HepG2 (cell line): ENCODE measurements around the gene TRMU.

Source experiments
- FOXK1 ChIP-seq: sonication (generic); formaldehyde crosslinking; IDR thresholded peaks from 2 replicates; pipeline ENCODE4 v1.4.0; 2020; ENCODE audit warnings: low read depth, missing genetic modification reagents, borderline replicate concordance
- GABPB1 ChIP-seq: IDR thresholded peaks from 2 replicates; pipeline ENCODE4 v1.6.1; 2016; ENCODE audit warnings: mild to moderate bottlenecking, missing genetic modification reagents, moderate library complexity, missing compliant biosample characterization
- NFE2L2 ChIP-seq: fragments of 150-350 bp; IDR thresholded peaks from 2 replicates; pipeline ENCODE4 v1.6.1; 2014; ENCODE audit warnings: low read length
- STAT5B ChIP-seq: sonication (generic); formaldehyde crosslinking; IDR thresholded peaks from 2 replicates; pipeline ENCODE4 v1.4.0; 2020; ENCODE audit warnings: missing genetic modification reagents
- TCF7 ChIP-seq: sonication (generic); IDR thresholded peaks from 2 replicates; pipeline ENCODE4 v1.6.1; 2016; ENCODE audit warnings: antibody characterized with exemption, low read depth
- ZNF564 ChIP-seq: sonication (generic); formaldehyde crosslinking; IDR thresholded peaks from 2 replicates; pipeline ENCODE4 v1.8.1; 2023; ENCODE audit warnings: mild to moderate bottlenecking, missing genetic modification reagents
- ZNF704 ChIP-seq: sonication (generic); formaldehyde crosslinking; IDR thresholded peaks from 2 replicates; pipeline ENCODE4 v1.8.1; 2023; ENCODE audit warnings: mild to moderate bottlenecking, inconsistent platforms, moderate library complexity, missing genetic modification reagents, borderline replicate concordance
- ZNF720 ChIP-seq: sonication (generic); formaldehyde crosslinking; IDR thresholded peaks from 2 replicates; pipeline ENCODE4 v1.4.0; 2020; ENCODE audit warnings: missing genetic modification reagents
- TF ChIP-seq, protein P1 (sequence below): sonication (generic); formaldehyde crosslinking; IDR thresholded peaks from 2 replicates; pipeline ENCODE4 v1.4.0; 2020; ENCODE audit warnings: missing genetic modification reagents

DNA sequence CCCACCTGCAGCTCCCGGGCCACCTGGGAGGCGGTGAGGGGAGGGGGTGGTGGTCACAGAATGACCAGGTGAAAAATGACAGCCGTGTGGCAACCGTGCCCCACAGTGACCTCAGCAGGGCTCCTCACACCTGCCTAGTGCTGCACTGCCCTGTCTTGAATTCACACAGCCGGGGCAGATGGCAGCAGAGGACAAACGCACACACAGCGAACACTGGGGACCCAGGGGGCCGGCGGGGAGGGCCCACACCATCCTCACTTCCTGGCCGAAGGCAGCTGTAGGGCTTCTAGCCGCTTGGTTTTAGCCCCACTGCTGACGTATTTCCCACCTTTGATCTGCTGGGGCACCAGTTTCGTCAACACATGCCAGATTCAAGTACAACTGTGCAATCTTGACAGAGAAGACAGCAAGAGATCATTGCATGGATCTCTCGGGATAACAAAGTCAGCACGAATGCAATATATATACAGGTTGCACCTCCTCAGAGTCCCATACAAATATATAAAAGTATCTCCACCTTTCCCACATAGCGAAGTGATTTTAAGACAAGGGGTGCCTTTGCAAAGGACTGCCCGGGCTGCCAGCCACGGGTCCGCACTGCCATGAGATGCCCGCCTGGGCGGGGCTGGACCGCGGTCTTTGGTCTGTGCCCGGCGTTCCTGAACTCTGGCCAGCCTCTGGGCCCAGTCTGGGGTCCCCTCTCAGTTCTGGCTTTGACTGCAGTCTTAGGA lies 26.9 kb downstream of the TRMU start:
- TF ChIP-seq TCF7: no peak
- TF ChIP-seq, protein P1, sequence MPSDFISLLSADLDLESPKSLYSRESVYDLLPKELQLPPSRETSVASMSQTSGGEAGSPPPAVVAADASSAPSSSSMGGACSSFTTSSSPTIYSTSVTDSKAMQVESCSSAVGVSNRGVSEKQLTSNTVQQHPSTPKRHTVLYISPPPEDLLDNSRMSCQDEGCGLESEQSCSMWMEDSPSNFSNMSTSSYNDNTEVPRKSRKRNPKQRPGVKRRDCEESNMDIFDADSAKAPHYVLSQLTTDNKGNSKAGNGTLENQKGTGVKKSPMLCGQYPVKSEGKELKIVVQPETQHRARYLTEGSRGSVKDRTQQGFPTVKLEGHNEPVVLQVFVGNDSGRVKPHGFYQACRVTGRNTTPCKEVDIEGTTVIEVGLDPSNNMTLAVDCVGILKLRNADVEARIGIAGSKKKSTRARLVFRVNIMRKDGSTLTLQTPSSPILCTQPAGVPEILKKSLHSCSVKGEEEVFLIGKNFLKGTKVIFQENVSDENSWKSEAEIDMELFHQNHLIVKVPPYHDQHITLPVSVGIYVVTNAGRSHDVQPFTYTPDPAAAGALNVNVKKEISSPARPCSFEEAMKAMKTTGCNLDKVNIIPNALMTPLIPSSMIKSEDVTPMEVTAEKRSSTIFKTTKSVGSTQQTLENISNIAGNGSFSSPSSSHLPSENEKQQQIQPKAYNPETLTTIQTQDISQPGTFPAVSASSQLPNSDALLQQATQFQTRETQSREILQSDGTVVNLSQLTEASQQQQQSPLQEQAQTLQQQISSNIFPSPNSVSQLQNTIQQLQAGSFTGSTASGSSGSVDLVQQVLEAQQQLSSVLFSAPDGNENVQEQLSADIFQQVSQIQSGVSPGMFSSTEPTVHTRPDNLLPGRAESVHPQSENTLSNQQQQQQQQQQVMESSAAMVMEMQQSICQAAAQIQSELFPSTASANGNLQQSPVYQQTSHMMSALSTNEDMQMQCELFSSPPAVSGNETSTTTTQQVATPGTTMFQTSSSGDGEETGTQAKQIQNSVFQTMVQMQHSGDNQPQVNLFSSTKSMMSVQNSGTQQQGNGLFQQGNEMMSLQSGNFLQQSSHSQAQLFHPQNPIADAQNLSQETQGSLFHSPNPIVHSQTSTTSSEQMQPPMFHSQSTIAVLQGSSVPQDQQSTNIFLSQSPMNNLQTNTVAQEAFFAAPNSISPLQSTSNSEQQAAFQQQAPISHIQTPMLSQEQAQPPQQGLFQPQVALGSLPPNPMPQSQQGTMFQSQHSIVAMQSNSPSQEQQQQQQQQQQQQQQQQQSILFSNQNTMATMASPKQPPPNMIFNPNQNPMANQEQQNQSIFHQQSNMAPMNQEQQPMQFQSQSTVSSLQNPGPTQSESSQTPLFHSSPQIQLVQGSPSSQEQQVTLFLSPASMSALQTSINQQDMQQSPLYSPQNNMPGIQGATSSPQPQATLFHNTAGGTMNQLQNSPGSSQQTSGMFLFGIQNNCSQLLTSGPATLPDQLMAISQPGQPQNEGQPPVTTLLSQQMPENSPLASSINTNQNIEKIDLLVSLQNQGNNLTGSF (CRISPR knock-in tag): no peak
- no peak for TF ChIP-seq STAT5B (CRISPR knock-in tag)
- peak; percentile 56; the same call in 1 of the 2 replicates for TF ChIP-seq FOXK1 (CRISPR knock-in tag)
- TF ChIP-seq NFE2L2: no peak
- no peak for TF ChIP-seq ZNF720 (CRISPR knock-in tag)
- TF ChIP-seq ZNF704 (CRISPR knock-in tag): no peak
- TF ChIP-seq ZNF564 (CRISPR knock-in tag): no peak
- peak; percentile 67 for TF ChIP-seq GABPB1
